Measurements from ENCODE around the gene CCDC87.

DNA sequence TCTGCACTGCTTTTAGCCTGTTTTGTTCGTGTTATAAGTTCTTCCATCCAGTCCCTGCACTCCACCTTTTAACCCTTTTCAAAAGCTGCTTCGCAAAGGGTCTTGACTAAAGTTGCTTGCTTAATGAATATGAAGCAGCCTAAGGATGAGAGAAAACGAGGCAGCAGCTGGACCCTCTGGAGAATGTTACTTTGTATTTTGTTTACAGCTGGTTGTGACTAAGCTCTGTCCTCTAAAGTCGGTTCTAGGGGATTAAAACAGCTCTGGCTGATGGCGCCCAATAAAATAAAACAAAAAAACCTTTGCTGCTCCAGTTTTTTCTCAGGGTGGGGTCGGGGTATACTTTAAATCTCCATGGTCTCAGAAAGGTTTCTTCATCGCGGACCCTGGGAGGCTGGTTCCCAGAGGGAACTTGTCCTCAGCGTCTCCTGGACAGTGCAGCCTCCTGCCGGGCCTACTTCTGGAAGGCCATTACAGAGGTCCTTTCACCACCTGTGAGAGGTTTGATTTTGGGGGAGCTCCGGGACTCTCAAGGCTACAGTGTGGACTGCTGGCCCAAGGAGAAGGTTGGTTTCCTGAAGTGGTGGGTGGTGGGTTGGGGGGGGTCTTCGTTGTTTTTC is 44.8 kb upstream of the CCDC87 start:
- TF ChIP-seq, protein P1, sequence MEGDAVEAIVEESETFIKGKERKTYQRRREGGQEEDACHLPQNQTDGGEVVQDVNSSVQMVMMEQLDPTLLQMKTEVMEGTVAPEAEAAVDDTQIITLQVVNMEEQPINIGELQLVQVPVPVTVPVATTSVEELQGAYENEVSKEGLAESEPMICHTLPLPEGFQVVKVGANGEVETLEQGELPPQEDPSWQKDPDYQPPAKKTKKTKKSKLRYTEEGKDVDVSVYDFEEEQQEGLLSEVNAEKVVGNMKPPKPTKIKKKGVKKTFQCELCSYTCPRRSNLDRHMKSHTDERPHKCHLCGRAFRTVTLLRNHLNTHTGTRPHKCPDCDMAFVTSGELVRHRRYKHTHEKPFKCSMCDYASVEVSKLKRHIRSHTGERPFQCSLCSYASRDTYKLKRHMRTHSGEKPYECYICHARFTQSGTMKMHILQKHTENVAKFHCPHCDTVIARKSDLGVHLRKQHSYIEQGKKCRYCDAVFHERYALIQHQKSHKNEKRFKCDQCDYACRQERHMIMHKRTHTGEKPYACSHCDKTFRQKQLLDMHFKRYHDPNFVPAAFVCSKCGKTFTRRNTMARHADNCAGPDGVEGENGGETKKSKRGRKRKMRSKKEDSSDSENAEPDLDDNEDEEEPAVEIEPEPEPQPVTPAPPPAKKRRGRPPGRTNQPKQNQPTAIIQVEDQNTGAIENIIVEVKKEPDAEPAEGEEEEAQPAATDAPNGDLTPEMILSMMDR (IDR thresholded peaks at IDR 0.05), result no peak
- TF ChIP-seq POLR2A (IDR thresholded peaks at IDR 0.05), result no peak

Data from ovary (tissue), 3 donors.